ENCODE results near the gene NLRP5. TPM values are rescaled to one million over a fixed set of nuclear protein-coding genes. Genes with fewer than 3 reads are reported as not detected.

The NLRP5 gene
- total RNA-seq, 1 donor from 2014 or later: not detected

Small RNAs within 50 kb of the gene (small RNA-seq; reads per million reads assigned to genes)
- not detected for gene RF00019

Other genes starting within 250 kb of the NLRP5 start
- gene NLRP9, start 248.4 kb upstream of the NLRP5 start, total RNA-seq: not detected
- gene RFPL4A, start 227.7 kb upstream of the NLRP5 start, total RNA-seq: 0.52 TPM
- gene RFPL4AL1, start 217.7 kb upstream of the NLRP5 start, total RNA-seq: not detected
- gene NLRP11, start 154.8 kb upstream of the NLRP5 start, total RNA-seq: under 0.01 TPM
- not detected for gene NLRP4, start 150.2 kb upstream of the NLRP5 start, total RNA-seq
- not detected for gene NLRP13, start 54.4 kb upstream of the NLRP5 start, total RNA-seq
- gene NLRP8, start 38.9 kb upstream of the NLRP5 start, total RNA-seq: not detected
- 34.4 TPM for gene ZNF787, start 134.5 kb downstream of the NLRP5 start, total RNA-seq
- gene ZNF444, start 154.5 kb downstream of the NLRP5 start, total RNA-seq: 7.3 TPM
- not detected for gene GALP, start 189.2 kb downstream of the NLRP5 start, total RNA-seq
- gene ZSCAN5B, start 211.0 kb downstream of the NLRP5 start, total RNA-seq: under 0.01 TPM
- gene ZSCAN5C, start 215.5 kb downstream of the NLRP5 start, total RNA-seq: not detected

All from skeletal muscle tissue (tissue), 2 donors.